ENCODE results near the gene MFGE8. TPM values are rescaled to one million over a fixed set of nuclear protein-coding genes. Genes with fewer than 3 reads are reported as not detected.
A peak's percentile ranks its signal among the peaks of the same experiment; 100 is the strongest.

MFGE8 gene
- total RNA-seq, 1 experiment from 2014 or later: 409 TPM

DNA sequence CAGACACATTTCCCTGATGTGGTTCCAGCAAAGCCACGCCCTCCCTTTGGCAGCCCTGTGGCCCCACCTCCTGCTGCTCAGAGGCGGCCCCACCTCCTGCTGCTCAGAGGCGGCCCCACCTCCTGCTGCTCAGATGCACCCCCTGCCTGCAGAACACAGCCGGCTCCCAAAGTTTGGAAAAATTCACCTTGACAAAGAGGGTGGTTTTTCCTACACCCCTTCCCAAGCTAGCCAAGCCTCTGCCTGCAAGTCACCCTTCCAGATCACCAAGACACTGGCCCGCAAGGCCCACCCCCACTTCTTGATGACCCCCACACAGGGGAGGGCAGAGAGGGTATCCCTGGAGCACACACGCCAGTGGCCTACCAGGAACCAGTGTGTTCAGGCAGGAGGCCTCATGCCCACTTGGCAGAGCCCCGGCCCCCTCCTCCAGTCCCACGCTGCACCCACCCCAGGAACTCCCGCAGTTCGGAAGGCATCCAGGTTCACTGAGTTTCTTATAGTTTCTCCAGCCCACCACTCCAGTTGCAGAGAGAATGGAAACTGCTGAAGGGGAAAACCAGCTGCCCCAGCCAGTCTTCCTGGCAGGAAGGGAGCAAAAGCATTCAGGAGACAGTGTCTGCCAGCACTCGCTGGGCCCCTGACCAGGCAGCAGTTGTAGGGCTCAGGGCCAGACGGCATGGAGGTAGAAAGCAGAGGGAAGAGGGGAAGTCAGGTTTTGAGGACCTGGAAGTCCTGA lies 15.6 kb downstream of the MFGE8 start:
- no peaks in the 10 kb centered on the region for H3K4me1 ChIP-seq
- H3K9me3 Mint-ChIP-seq (ENCODE audit: unreplicated experiment): no peaks in the 10 kb centered on the region
- peaks cover 58% of the 10 kb centered on the region for H3K36me3 Mint-ChIP-seq (ENCODE audit: insufficient read depth, unreplicated experiment)
- no peaks in the 10 kb centered on the region for H3K27me3 ChIP-seq (replicated peaks; ENCODE audit: control insufficient read depth, insufficient read depth, low read length)
- no peak overlapping the region for H3K4me3 Mint-ChIP-seq (ENCODE audit: unreplicated experiment)
- peaks cover 7% of the 10 kb centered on the region for H3K4me1 Mint-ChIP-seq (ENCODE audit: low read depth, unreplicated experiment)
- peak overlapping the region; percentile 70 for H3K27ac Mint-ChIP-seq (ENCODE audit: unreplicated experiment)
- H3K9me3 ChIP-seq: no peaks in the 10 kb centered on the region
- H3K4me3 ChIP-seq (ENCODE audit: low read depth, low read length): no peak overlapping the region
- DNase-seq: peak; percentile 71 to 76
- intact Hi-C loops (cut with micrococcal nuclease; ENCODE audit: unreplicated experiment): loop anchor here (1.0 kb wide), 1 partner anchor 240 kb away; no protein-coding TSS in a partner anchor
- peaks cover 2% of the 10 kb centered on the region for H3K36me3 ChIP-seq (ENCODE audit: control insufficient read depth, insufficient read depth, low read length)
- BruUV-seq (replicated peaks): no TSS peak
- POLR2A ChIA-PET: no interaction called here
- H3K27me3 Mint-ChIP-seq (ENCODE audit: insufficient read depth, unreplicated experiment): no peaks in the 10 kb centered on the region
- CTCF ChIA-PET: interaction anchor here (0.6 to 1.1 kb wide), 3 partner anchors 84 to 296 kb away, joined by 3 to 4 read pairs (median 3); no protein-coding TSS in a partner anchor
- peak; percentile 54 to 69 for TF ChIP-seq CTCF (IDR thresholded peaks at IDR 0.05; ENCODE audit: insufficient read depth in 1 of 2, low read depth in 1 of 2, low read length in 1 of 2, severe bottlenecking in 1 of 2, unreplicated experiment in 1 of 2)

- Histone ChIP-seq H3K4me1 (no peaks in the 10 kb centered on the region), H3K9me3 (no peaks in the 10 kb centered on the region), H3K27me3 (replicated peaks; ENCODE audit: control insufficient read depth, insufficient read depth, low read length) (no peaks in the 10 kb centered on the region), H3K4me3 (ENCODE audit: low read depth, low read length) (no peak overlapping the region), H3K36me3 (ENCODE audit: control insufficient read depth, insufficient read depth, low read length) (peaks cover 2% of the 10 kb centered on the region)
- no peaks in the 10 kb centered on the region for H3K9me3 Mint-ChIP-seq (ENCODE audit: unreplicated experiment)
- intact Hi-C loops (cut with micrococcal nuclease; ENCODE audit: unreplicated experiment): loop anchor here (1.0 kb wide), 1 partner anchor 240 kb away; no protein-coding TSS in a partner anchor
- no TSS peak for BruUV-seq (replicated peaks)
- no peak for DNase-seq
- ChIA-PET CTCF (interaction anchor here (0.7 kb wide), 1 partner anchor 85 kb away, joined by 4 read pairs; no protein-coding TSS in a partner anchor), POLR2A (interaction anchor here (0.6 kb wide), 1 partner anchor 208 kb away, joined by 3 read pairs; no protein-coding TSS in a partner anchor)
- no peak overlapping the region for H3K27ac Mint-ChIP-seq (ENCODE audit: unreplicated experiment)
- peaks cover 57% of the 10 kb centered on the region for H3K36me3 Mint-ChIP-seq (ENCODE audit: insufficient read depth, unreplicated experiment)
- H3K27me3 Mint-ChIP-seq (ENCODE audit: insufficient read depth, unreplicated experiment): no peaks in the 10 kb centered on the region
- peaks cover 5% of the 10 kb centered on the region for H3K4me1 Mint-ChIP-seq (ENCODE audit: low read depth, unreplicated experiment)
- TF ChIP-seq CTCF (IDR thresholded peaks at IDR 0.05; ENCODE audit: insufficient read depth in 1 of 2, low read depth in 1 of 2, low read length in 1 of 2, severe bottlenecking in 1 of 2, unreplicated experiment in 1 of 2): no peak
- H3K4me3 Mint-ChIP-seq (ENCODE audit: unreplicated experiment): no peak overlapping the region
Observed at GRCh38 chr15:88897142-88897455, 16.1 kb downstream of the MFGE8 start.

DNA sequence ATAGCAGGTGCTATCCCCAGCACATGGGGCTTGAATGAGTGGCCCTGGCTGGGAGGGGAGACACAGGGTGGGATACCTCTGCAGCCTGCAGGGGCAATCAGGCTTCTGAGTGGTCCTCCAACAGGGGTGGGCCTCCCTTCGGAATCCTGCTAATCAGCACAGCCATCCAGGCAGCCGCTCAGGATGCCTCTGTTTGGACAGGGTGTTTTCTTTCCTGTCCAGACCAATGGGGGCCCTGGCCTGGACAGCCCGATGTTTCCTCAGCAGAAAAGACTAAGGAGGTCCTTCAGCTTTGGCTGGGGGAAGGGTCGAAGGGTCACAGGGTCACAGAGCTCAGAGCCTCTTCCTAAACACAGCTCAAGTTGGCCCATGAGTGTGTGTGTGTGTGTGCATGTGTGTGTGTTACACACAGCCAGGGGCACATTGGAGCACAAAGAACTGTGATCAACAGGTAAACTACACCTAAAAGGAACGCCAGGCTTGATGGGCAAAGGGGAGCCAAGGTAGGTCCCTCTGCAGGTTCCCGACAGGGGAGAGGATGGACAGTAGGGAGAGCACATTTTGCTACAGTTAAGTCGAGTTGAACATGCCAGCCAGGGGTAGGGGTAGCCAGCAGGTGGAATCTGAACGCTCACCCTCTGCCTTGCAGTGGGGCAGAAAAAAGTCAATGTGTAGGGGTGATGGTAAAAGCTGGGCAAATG lies 16.7 kb downstream of the MFGE8 start:
- Mint-ChIP-seq H3K4me3 (ENCODE audit: unreplicated experiment) (no peak overlapping the region), H3K27ac (ENCODE audit: unreplicated experiment) (no peak overlapping the region), H3K27me3 (ENCODE audit: insufficient read depth, unreplicated experiment) (no peaks in the 10 kb centered on the region), H3K9me3 (ENCODE audit: unreplicated experiment) (no peaks in the 10 kb centered on the region), H3K4me1 (ENCODE audit: low read depth, unreplicated experiment) (no peaks in the 10 kb centered on the region), H3K36me3 (ENCODE audit: insufficient read depth, unreplicated experiment) (peaks cover 58% of the 10 kb centered on the region)
- no peak overlapping the region for H3K4me3 ChIP-seq (ENCODE audit: low read depth, low read length)
- no peaks in the 10 kb centered on the region; the same call in none of the 2 replicates for H3K36me3 ChIP-seq (ENCODE audit: control insufficient read depth, insufficient read depth, low read length)
- no peaks in the 10 kb centered on the region for H3K9me3 ChIP-seq
- no peak for DNase-seq
- no TSS peak for BruUV-seq (replicated peaks)
- intact Hi-C loops (cut with micrococcal nuclease; ENCODE audit: unreplicated experiment): loop anchor here (1.0 kb wide), 1 partner anchor 239 kb away; no protein-coding TSS in a partner anchor
- no peak for TF ChIP-seq CTCF (IDR thresholded peaks at IDR 0.05; ENCODE audit: insufficient read depth in 1 of 2, low read depth in 1 of 2, low read length in 1 of 2, severe bottlenecking in 1 of 2, unreplicated experiment in 1 of 2)
- POLR2A ChIA-PET: interaction anchor here (0.6 kb wide), 1 partner anchor 208 kb away, joined by 3 read pairs; no protein-coding TSS in a partner anchor
- no peaks in the 10 kb centered on the region for H3K27me3 ChIP-seq (replicated peaks; ENCODE audit: control insufficient read depth, insufficient read depth, low read length)
- H3K4me1 ChIP-seq: no peaks in the 10 kb centered on the region
- CTCF ChIA-PET: no interaction called here
